ENCODE measurements around the gene HOXA5.

Gene HOXA5

GRCh38 chr7:27148756-27149641 lies 5.5 kb upstream of the HOXA5 start:
- DNase-seq (ENCODE audit: low spot score): peak; percentile 60

- peak; percentile 87 for DNase-seq (ENCODE audit: low spot score)
Measured at GRCh38 chr7:27148031-27148755, 4.7 kb upstream of the HOXA5 start.

GRCh38 chr7:27147199-27148030 lies 3.9 kb upstream of the HOXA5 start, which contains the start of gene HOXA6:
Gene HOXA6, minus strand, starts transcription at chr7:27147774. Its CDS starts 25 bp downstream, at chr7:27147749.
- DNase-seq (ENCODE audit: low spot score): peak; percentile 78

- peak; percentile 53 for DNase-seq (ENCODE audit: low spot score)
Measured at GRCh38 chr7:27146491-27147198, 3.2 kb upstream of the HOXA5 start.

- DNase-seq (ENCODE audit: low spot score): no peak
Measured at GRCh38 chr7:27145914-27146412, 2.5 kb upstream of the HOXA5 start.

GRCh38 chr7:27145165-27145913 lies 1.9 kb upstream of the HOXA5 start:
- no peak for DNase-seq (ENCODE audit: low spot score)

- DNase-seq (ENCODE audit: low spot score): no peak
Measured at GRCh38 chr7:27144781-27145164, 1.3 kb upstream of the HOXA5 start.

GRCh38 chr7:27143950-27144780 lies 684 bp upstream of the HOXA5 start:
- DNase-seq (ENCODE audit: low spot score): no peak

- DNase-seq (ENCODE audit: low spot score): no peak
Measured at GRCh38 chr7:27142580-27143022, 880 bp downstream of the HOXA5 start.

GRCh38 chr7:27141923-27142579 lies 1.4 kb downstream of the HOXA5 start:
- DNase-seq (ENCODE audit: low spot score): peak; percentile 67

- DNase-seq (ENCODE audit: low spot score): no peak
Measured at GRCh38 chr7:27141137-27141922, 2.2 kb downstream of the HOXA5 start.

- no peak for DNase-seq (ENCODE audit: low spot score)
Measured at GRCh38 chr7:27140126-27140857, 3.2 kb downstream of the HOXA5 start.

GRCh38 chr7:27139334-27140125 lies 4.0 kb downstream of the HOXA5 start:
- DNase-seq (ENCODE audit: low spot score): no peak

GRCh38 chr7:27138985-27139333 lies 4.5 kb downstream of the HOXA5 start:
- no peak for DNase-seq (ENCODE audit: low spot score)

- DNase-seq (ENCODE audit: low spot score): no peak
Measured at GRCh38 chr7:27138472-27138871, 5.0 kb downstream of the HOXA5 start.

GRCh38 chr7:27137640-27138315 lies 5.7 kb downstream of the HOXA5 start:
- DNase-seq (ENCODE audit: low spot score): peak; percentile 68

All from kidney tubule cell (primary cell).